Measurements from ENCODE around the gene NCAM1.

The NCAM1 gene

DNA sequence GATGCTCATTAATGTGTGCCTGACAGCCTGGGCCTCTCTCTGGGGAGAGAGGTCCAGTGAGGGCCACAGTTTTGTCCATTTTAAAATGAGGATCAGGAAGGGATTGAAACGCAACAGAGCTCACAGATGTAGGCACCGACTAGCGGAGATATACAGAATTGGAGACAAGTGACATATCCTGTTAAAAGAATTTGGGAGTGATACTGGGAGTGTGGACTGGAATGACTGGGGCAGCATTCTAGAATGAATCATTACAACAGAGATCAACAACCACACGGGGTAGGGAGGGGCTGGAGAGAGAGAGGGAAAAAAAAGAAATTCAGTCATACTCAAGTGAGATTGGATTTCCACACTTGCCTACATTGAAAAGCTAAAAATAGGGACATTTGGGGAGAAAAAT, 2.5 kb upstream of the NCAM1 start:
- TF ChIP-seq, protein P1, sequence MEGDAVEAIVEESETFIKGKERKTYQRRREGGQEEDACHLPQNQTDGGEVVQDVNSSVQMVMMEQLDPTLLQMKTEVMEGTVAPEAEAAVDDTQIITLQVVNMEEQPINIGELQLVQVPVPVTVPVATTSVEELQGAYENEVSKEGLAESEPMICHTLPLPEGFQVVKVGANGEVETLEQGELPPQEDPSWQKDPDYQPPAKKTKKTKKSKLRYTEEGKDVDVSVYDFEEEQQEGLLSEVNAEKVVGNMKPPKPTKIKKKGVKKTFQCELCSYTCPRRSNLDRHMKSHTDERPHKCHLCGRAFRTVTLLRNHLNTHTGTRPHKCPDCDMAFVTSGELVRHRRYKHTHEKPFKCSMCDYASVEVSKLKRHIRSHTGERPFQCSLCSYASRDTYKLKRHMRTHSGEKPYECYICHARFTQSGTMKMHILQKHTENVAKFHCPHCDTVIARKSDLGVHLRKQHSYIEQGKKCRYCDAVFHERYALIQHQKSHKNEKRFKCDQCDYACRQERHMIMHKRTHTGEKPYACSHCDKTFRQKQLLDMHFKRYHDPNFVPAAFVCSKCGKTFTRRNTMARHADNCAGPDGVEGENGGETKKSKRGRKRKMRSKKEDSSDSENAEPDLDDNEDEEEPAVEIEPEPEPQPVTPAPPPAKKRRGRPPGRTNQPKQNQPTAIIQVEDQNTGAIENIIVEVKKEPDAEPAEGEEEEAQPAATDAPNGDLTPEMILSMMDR (IDR thresholded peaks at IDR 0.05; ENCODE audit: low read length, missing control alignments), result peak; percentile 31
- DNase-seq (ENCODE audit: low read depth), result peak; percentile 52
- no peak overlapping the region for H3K4me3 ChIP-seq (replicated peaks; ENCODE audit: low read depth, low read length)

DNA sequence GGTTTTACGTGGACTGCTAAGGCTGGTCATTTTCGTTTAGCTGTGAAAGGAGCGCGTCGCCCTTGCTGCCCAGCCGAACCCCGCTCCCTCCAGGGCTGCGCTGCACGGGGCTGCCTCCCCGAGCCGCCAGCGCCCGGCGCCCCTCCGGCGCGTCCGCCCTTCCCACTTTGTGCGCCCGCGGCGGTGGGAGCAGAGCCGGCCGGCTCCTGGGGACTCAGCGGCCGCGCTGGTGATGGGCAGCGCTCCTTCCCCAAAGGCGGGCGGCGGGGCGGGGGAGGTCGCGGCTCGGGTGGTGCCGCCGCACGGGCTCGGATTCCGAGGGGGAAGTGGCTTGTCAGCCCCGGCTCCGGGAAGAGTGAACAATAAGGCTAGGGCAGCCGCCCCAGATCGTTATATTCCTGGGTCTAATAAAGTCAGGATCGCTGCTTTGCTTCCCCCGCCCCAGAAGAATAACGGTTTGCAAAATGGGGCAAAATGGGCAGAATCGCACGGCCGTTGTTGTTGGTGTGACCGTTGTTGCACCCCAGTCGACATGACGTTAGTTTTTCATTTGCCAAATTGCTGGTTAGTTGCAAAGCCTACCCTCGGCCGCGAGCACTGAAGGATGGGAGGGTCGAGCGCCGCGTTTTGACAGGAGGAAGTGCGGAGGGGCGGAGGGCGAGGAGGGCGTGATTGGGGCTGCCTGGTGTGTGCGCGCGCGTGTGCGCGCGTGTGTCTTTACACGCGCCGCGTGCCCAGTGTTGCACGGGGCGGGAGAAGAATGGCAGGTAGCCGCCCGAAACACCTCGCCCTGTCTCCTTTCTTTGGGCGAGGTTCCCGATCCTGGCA, 745 bp downstream of the NCAM1 start:
- peak overlapping the region; percentile 55 for H3K4me3 ChIP-seq (replicated peaks; ENCODE audit: low read depth, low read length)
- TF ChIP-seq, protein P1 (IDR thresholded peaks at IDR 0.05; ENCODE audit: low read length, missing control alignments), result no peak
- DNase-seq (ENCODE audit: low read depth), result no peak

DNA sequence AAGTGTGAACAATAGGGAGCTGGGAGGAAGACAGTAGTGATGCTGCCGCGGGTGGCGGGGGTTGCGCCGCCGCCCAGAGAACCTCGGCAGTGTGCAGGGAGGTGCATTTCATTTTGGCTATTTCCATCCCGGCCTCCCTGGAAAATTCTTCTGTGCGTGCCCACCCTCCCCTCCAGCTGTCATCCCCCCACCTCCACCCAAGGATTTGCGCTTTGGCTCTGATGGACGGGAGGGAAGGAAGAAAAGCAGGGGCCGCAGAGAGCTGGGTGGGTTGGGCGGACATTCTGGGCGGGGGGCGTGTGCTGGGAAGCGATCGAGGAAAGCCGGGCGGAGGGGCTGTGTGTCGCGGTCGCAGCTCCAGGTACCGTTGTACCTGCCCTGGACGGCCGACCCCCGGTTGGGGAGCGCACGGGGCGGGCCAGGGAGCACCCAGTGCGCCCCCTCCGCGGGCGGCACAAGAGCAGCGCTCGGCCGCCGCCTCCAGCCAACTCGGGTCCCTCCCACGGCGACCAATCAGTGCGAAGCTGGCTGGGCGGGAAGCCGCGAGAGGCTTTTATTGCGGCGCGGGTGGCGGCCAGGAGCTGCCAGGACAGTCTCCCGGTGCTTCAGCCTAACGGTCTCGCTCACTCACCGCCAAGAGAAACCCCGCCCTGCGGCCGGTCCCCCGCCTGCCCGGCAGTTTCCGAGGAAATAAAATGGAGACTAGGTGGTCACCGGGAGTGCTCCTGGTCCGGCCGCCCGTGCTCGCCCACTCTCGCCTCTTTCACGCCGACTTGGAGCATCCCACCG, 1.6 kb downstream of the NCAM1 start:
- DNase-seq (ENCODE audit: low read depth), result no peak
- TF ChIP-seq, protein P1 (IDR thresholded peaks at IDR 0.05; ENCODE audit: low read length, missing control alignments), result no peak
- peak overlapping the region; percentile 55 for H3K4me3 ChIP-seq (replicated peaks; ENCODE audit: low read depth, low read length)

DNA sequence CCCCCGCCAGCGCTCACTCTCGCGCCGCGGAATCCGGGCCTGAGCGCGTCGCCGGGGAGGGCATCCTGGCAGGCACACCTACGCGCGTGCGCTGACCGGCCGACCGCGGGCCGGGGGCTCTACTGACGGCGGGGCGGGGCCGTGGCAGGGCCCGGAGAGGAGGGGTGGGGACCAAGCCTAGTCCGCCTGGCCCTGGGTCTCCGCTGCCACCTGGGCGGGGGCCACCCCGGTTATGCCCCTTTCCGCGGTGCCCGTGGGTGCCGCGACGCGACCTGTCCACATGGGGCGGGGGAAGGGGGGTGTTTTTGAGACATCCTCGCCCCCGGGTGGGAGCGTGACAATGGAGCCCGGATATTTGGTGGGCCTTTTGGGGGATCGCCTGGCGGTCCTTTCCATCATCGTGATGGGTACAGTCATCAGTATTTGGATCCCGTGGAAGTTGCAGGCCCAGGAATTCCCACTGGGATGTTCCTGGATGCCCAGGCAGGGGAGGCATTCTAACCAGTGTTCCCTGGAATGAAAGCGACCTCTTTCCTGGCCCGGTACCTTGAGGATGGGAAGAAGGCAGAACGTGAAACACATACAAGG, 2.2 kb downstream of the NCAM1 start:
- H3K4me3 ChIP-seq (replicated peaks; ENCODE audit: low read depth, low read length), result peak overlapping the region; percentile 55
- DNase-seq (ENCODE audit: low read depth), result no peak

DNA sequence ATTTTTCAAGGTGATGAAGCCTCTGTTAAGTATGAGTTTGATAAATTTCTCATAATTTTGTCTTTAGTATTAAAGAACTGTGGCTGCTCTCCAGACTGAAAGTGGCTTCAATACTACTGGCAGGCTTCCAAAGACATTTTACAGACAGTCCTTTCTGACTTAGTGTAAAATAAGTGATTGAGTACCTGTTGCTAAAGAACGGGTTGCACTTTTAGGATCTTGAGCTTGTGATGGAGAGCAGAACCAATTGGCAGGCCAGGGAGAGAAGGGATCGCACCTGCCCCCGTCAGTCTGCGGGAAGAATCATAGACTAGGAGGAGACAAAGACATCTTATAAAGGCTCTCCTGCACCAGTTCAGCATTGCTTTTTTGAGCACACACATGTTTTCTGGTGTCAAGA, 4.4 kb downstream of the NCAM1 start:
- DNase-seq (ENCODE audit: low read depth), result no peak
- TF ChIP-seq, protein P1 (IDR thresholded peaks at IDR 0.05; ENCODE audit: low read length, missing control alignments), result no peak
- H3K4me3 ChIP-seq (replicated peaks; ENCODE audit: low read depth, low read length), result no peak overlapping the region

More for the DNA sequence above, 2.2 kb downstream of the NCAM1 start:
- TF ChIP-seq, protein P1 (IDR thresholded peaks at IDR 0.05; ENCODE audit: low read length, missing control alignments), result no peak

DNA sequence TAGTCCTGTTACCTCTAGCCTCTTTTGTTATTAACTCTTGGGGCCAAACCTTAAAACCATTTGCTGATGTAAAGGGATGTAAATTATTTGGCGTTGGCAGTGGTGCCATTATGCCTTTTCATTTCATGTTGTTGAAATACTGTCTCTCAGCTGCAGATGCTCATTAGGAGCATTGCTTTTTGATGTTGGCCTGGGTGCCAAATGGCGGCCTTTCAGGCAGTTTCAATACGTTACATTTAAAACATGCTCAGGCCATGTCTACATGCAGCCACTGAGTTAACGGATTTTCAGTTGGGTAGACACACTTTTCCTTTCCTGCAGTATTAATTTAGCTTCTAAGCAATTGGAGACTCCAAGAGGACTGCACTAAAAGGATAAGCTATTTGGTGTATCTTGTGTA, 5.3 kb downstream of the NCAM1 start:
- TF ChIP-seq, protein P1 (IDR thresholded peaks at IDR 0.05; ENCODE audit: low read length, missing control alignments), result no peak
- no peak overlapping the region for H3K4me3 ChIP-seq (replicated peaks; ENCODE audit: low read depth, low read length)
- no peak for DNase-seq (ENCODE audit: low read depth)
